GM18499 (cell line): Measurements from ENCODE around the gene RET.

ENCODE experiments used
- ATAC-seq: cut with Tn5 transposase; IDR thresholded peaks from one replicate; pipeline ENCODE4 v1.9.1; 2021; ENCODE audit warnings: moderate number of reproducible peaks; ENCODE audit not compliant: insufficient read depth, unreplicated experiment

Gene RET

DNA sequence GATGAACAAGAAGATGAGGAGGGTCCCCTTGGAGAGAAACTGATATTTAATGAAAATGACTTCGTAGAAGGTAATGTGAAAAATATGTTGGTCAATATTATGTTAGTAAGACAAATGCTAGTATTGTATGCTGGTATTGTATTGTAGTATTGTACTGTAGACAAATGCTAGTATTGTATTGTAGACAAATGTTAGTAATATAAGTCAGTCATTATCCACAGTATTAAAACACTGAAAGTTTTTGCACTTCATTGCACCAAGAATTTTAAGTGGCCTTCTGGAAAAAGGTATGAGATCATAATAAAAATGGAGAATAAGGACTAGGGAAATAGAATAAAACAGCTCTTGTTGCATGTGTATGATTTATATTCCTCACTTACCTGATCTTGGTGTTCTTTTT is 78.9 kb downstream of the RET start:
- ATAC-seq: no peak

GRCh38 chr10:43156590-43157341 is 79.9 kb downstream of the RET start:
- ATAC-seq: no peak

GRCh38 chr10:43158636-43159035 is 81.8 kb downstream of the RET start:
- no peak for ATAC-seq

DNA sequence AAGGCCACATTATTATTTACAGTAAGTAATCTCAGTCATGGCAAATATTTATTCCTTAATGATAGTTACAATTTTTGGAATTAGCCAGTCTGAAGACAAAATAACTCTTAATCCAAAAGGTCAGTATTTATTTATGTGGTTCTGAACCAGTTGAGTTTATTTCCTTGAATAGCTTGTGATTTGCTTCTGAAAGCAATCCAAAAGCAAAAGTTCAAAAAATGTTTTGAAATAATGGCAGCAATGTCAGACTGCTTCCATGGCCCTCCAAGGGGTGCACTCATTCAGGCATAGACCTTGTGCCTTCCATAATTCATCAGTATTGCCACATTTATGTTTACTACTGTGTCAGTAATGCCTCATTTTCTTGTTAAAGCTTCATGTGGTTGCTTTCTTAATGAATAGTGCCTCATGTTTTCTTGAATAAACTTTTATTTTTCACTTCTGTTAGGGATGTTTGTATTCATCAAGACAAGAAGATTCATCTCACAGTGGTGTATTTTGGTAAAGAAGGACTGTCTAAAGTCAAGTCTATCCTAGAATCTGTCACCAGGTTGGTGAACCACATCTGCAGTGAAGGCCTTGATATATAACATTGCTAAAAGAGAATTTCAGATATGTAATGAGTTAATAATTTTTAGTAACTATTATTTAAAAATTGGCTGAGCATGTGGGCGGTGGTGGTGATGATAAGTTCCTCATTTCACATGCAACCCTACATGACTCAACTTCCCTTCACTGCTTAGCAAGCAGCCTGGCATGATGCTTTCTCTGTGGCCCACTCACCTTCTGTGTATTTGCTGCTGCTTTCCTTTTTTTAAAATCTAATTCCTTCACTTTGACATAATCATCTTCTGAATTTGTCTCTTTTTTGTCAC is 83.4 kb downstream of the RET start:
- peak; percentile 38 for ATAC-seq

DNA sequence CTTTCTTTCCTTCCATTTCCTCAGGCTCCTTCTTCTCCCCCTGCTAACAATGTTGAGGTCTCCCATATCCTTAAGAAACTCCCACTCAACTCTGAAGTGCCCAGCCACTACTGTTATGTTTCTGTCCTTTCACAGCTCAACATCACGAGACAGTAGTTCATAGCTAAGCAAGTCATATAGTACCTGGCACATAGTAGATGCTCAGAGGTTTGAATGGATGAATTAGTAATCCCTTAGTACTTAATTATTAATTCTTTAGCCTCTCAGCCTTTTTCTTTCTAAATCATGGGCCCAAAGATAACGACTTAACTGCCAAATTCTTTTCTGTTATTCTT is 84.0 kb downstream of the RET start:
- peak; percentile 59 for ATAC-seq

- no peak for ATAC-seq
Measured at GRCh38 chr10:43162604-43163003, 85.7 kb downstream of the RET start.

- peak; percentile 27 for ATAC-seq
Measured at GRCh38 chr10:43166207-43166879, 89.5 kb downstream of the RET start.

DNA sequence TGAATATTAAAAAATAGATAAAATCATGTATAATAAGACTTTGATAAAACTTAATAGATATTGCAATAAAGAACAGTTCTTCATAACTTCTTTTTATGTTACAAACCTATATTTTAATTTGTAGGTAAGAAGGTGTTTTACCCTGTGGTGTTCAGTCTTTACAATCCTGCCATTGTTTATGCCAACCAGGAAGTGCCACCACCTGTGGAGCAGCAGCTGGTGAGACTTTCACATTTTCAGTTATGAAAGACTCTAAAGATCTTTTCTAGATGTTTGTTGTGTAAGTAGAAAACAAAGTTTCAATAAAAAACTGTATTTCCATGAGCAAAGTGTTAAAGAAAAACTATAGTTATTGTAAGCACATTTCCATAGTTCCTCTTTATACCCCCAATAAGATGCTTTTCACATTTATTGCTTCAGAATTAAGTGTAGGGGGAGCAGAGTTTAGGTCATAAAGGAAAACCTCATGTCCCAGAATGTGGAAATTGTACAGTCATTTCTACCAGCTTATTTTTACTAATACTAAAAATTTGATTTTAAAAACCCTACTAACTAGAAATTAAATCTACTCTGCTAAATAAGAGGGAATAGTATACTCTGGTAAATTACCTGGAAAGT is 90.1 kb downstream of the RET start:
- ATAC-seq: peak; percentile 47

- ATAC-seq: no peak
Measured at GRCh38 chr10:43167498-43167889, 90.6 kb downstream of the RET start.

- ATAC-seq: no peak
Measured at GRCh38 chr10:43170491-43170890, 93.6 kb downstream of the RET start.

DNA sequence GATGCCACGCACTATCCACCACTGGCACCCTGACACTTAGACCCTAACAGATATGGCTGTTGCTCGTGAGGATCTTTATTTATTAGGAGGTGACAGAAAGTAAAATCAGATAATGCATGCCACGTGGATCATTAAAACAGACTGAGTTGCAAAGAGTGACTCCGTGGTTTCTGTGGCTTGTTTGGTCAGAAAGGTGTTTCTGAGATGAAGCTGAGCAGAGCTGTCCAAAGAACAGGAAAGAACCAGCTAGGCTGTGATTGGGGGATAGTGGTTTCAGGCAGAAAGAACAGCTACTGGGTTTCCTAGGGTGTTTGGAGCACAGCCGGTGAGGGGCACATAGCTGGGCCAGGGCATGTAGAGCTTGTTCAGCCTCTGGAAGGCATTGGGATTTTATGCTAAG is 95.8 kb downstream of the RET start:
- ATAC-seq: no peak

DNA sequence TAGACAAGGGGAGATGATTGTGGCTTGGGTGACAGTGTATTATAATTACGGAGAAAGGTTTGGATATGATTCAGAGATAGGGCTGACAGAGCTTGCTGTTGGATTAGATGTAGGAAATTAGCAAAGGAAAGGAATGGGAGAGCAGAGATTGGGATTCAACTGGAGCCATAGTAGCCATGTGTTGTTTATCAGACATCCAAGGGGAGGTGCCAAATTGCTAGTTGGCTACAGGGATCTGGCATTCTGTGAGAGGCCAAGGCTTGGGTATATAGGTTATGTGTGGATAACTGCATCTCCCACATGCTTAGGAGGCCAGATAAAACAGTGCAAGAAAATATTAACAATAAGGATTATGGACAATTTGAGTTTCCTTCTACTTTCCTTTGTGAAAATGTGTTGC is 96.3 kb downstream of the RET start:
- no peak for ATAC-seq

DNA sequence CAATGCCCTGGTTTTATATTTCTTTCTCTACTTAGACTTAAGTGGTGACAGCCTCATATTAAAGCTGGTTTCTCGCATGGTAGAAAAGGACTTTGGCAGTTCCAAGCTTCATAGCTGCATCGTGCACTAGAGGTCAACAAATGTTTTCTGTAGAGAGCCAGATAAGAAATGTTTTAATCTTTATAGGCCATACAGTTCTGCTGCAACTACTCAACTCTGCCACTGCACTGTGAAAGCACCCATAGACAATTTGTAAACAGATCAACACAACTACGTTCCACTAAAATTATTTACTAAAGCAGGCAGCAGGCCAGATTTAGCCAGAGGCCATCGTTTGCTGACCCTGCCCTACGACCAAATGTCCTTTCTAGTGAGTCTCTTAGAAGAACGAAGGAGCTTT is 98.1 kb downstream of the RET start:
- no peak for ATAC-seq

GRCh38 chr10:43176271-43176670 is 99.4 kb downstream of the RET start:
- no peak for ATAC-seq

DNA sequence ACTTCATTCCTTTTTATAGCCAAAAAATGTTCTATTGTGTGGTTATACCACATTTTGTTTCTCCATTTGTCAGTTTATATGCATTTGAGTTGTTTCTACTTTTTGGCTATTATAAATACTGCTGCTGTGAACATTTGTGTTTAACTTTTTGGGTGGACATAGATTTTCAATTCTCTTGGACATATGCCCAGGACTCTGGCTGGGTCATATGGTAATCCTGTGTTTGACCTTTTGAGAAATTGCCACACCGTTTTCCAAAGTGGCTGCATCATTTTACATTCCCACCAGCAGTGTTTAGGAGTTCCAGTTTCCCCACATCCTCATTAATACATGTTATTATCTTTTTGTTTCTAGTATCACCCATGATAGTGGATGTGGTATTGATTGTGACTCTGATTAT is 100.7 kb downstream of the RET start:
- no peak for ATAC-seq
